A549 (cell line): ENCODE data around the gene WDFY2. TPM values are rescaled to one million over a fixed set of nuclear protein-coding genes. Genes with fewer than 3 reads are reported as not detected.

Experiments
- ATAC-seq, 2 experiments: fragments of 200-7000 bp in 1 of 2; fragments of >200 bp in 1 of 2; cut with Nextera tagmentation in 1 of 2; cut with Tn5 transposase in 1 of 2; 3 replicates each; pipeline versions ENCODE4 v1.8.0 to v1.9.1; 2018 to 2020; ENCODE audit warnings: mild to moderate bottlenecking in 1 of 2, moderate library complexity in 1 of 2
- CTCF ChIA-PET: fragments of 300-600 bp; sonication (Branson Sonifier 250); formaldehyde crosslinking; extraction: SDS; loops from one replicate; lab custom pipeline; 2021; ENCODE audit warnings: antibody characterized with exemption, inconsistent platforms; lab: Yijun Ruan, JAX
- POLR2A ChIA-PET: fragments of 350-600 bp; formaldehyde crosslinking; extraction: SDS; loops from one replicate; lab custom pipeline; 2021; ENCODE audit warnings: antibody characterized with exemption, inconsistent platforms; lab: Yijun Ruan, JAX
- DNase-seq, 2 experiments: peaks; one replicate each; pipeline versions ENCODE4 v3.0.0 to v3.0.0-alpha.2; 2011 to 2016; ENCODE audit warnings: low read depth in 1 of 2, low spot score in 1 of 2
- FAIRE-seq: peaks from 2 replicates; lab custom pipeline; 2011; peaks lifted over from hg19 to GRCh38; lab: Jason Lieb, UNC
- H3K27ac ChIP-seq, 2 experiments: fragments of >200 bp; sonication (Bioruptor Twin); formaldehyde crosslinking; 3 replicates each; pipeline ENCODE4 v1.5.1; 2016 to 2017
- H3K4me1 ChIP-seq: fragments of >200 bp; sonication (Bioruptor Twin); formaldehyde crosslinking; 3 replicates; pipeline ENCODE4 v1.6.1; 2016
- H3K4me2 ChIP-seq: fragments of >200 bp; sonication (Bioruptor Twin); formaldehyde crosslinking; 3 replicates; pipeline ENCODE4 v1.6.1; 2016
- H3K4me3 ChIP-seq: fragments of >200 bp; sonication (Bioruptor Twin); formaldehyde crosslinking; 3 replicates; pipeline ENCODE4 v1.5.1; 2016
- H3K9me3 ChIP-seq: fragments of >200 bp; sonication (Bioruptor Twin); formaldehyde crosslinking; 3 replicates; pipeline ENCODE4 v1.6.1; 2016
- CBX8 ChIP-seq: fragments of 200-600 bp; sonication (generic); IDR thresholded peaks from 2 replicates; pipeline ENCODE4 v1.6.1; 2016
- CHD4 ChIP-seq: fragments of 200-600 bp; sonication (generic); IDR thresholded peaks from 2 replicates; pipeline ENCODE4 v1.6.1; 2016; ENCODE audit warnings: antibody characterized with exemption, mild to moderate bottlenecking, borderline replicate concordance
- EHMT2 ChIP-seq: fragments of 200-600 bp; sonication (generic); IDR thresholded peaks from 2 replicates; pipeline ENCODE4 v1.6.1; 2016; ENCODE audit warnings: antibody characterized with exemption, low read depth, mild to moderate bottlenecking, moderate library complexity
- EP300 ChIP-seq, 2 experiments: fragments of >200 bp; sonication (Bioruptor Twin); formaldehyde crosslinking; IDR thresholded peaks; 2 replicates in 1 of 2; 3 replicates in 1 of 2; pipeline ENCODE4 v1.6.1; 2016 to 2017
- ESRRA ChIP-seq: fragments of 150-350 bp; IDR thresholded peaks from 2 replicates; pipeline ENCODE4 v1.6.1; 2014; ENCODE audit warnings: mild to moderate bottlenecking, low read length, borderline replicate concordance
- FOSB ChIP-seq: fragments of 250-450 bp; sonication (Bioruptor Pico); IDR thresholded peaks from 2 replicates; pipeline ENCODE4 v1.5.0; 2020; ENCODE audit warnings: mild to moderate bottlenecking, moderate library complexity
- FOSL2 ChIP-seq, 2 experiments: fragments of 450-650 bp in 1 of 2; fragments of >200 bp in 1 of 2; sonication (Bioruptor Twin) in 1 of 2; formaldehyde crosslinking; IDR thresholded peaks; 2 replicates each; pipeline versions ENCODE4 v1.5.0 to v1.6.1; 2016 to 2020; ENCODE audit warnings: mild to moderate bottlenecking in 1 of 2, moderate library complexity in 1 of 2
- GATA3 ChIP-seq: IDR thresholded peaks from 2 replicates; pipeline ENCODE4 v1.6.1; 2012; ENCODE audit warnings: borderline replicate concordance
- HDAC2 ChIP-seq: fragments of 200-600 bp; sonication (generic); IDR thresholded peaks from 2 replicates; pipeline ENCODE4 v1.6.1; 2016
- HEYL ChIP-seq: fragments of 250-450 bp; sonication (Bioruptor Pico); IDR thresholded peaks from 2 replicates; pipeline ENCODE4 v1.8.0; 2021; ENCODE audit warnings: mild to moderate bottlenecking, moderate library complexity
- HOXA7 ChIP-seq: fragments of 250-450 bp; sonication (Bioruptor Pico); IDR thresholded peaks from 2 replicates; pipeline ENCODE4 v1.5.0; 2020; ENCODE audit warnings: mild to moderate bottlenecking, moderate library complexity
- HOXB5 ChIP-seq: fragments of 250-450 bp; sonication (Bioruptor Pico); IDR thresholded peaks from 2 replicates; pipeline ENCODE4 v1.5.0; 2020; ENCODE audit warnings: mild to moderate bottlenecking, moderate library complexity
- JUN ChIP-seq, 2 experiments: fragments of >200 bp; sonication (Bioruptor Twin); formaldehyde crosslinking; IDR thresholded peaks; 2 replicates in 1 of 2; 3 replicates in 1 of 2; pipeline ENCODE4 v1.6.1; 2016 to 2017
- KDM5A ChIP-seq: fragments of 200-600 bp; sonication (generic); IDR thresholded peaks from 2 replicates; pipeline ENCODE4 v1.6.1; 2016; ENCODE audit warnings: antibody characterized with exemption, mild to moderate bottlenecking
- MAFK ChIP-seq: fragments of 450-650 bp; IDR thresholded peaks from 2 replicates; pipeline ENCODE4 v1.6.1; 2014; ENCODE audit not compliant: partially characterized antibody
- MAX ChIP-seq: IDR thresholded peaks from 2 replicates; pipeline ENCODE4 v1.6.1; 2012
- MAZ ChIP-seq: fragments of 150-350 bp; IDR thresholded peaks from 2 replicates; pipeline ENCODE4 v1.6.1; 2014; ENCODE audit warnings: antibody characterized with exemption, low read depth, low read length, borderline replicate concordance
- MYC ChIP-seq: IDR thresholded peaks from 2 replicates; pipeline ENCODE4 v1.6.1; 2012; ENCODE audit warnings: mild to moderate bottlenecking, inconsistent platforms, low read length, improper control_type of control experiment, borderline replicate concordance
- NFE2L2 ChIP-seq: fragments of 150-350 bp; conservative IDR thresholded peaks from 2 replicates; pipeline ENCODE4 v1.6.1; 2014; ENCODE audit warnings: low read length
- NR3C1 ChIP-seq: fragments of >200 bp; sonication (Bioruptor Twin); formaldehyde crosslinking; IDR thresholded peaks from 3 replicates; pipeline ENCODE4 v1.6.1; 2017
- POLR2AphosphoS2 ChIP-seq: conservative IDR thresholded peaks from 2 replicates; pipeline ENCODE4 v1.6.1; 2012; ENCODE audit warnings: low read length, improper control_type of control experiment, inconsistent platforms
- RARB ChIP-seq: fragments of 250-450 bp; sonication (Bioruptor Pico); IDR thresholded peaks from 2 replicates; pipeline ENCODE4 v1.8.0; 2021; ENCODE audit warnings: mild to moderate bottlenecking, moderate library complexity
- REST ChIP-seq: fragments of 200-600 bp; sonication (generic); IDR thresholded peaks from 2 replicates; pipeline ENCODE4 v1.6.1; 2016; ENCODE audit warnings: antibody characterized with exemption, mild to moderate bottlenecking, moderate library complexity
- RFX5 ChIP-seq: fragments of 450-650 bp; IDR thresholded peaks from 2 replicates; pipeline ENCODE4 v1.7.1; 2014; ENCODE audit warnings: antibody characterized with exemption, mild to moderate bottlenecking, moderate library complexity
- RNF2 ChIP-seq: fragments of 200-600 bp; sonication (generic); IDR thresholded peaks from 2 replicates; pipeline ENCODE4 v1.6.1; 2016; ENCODE audit warnings: low read depth, mild to moderate bottlenecking, antibody characterized with exemption, moderate library complexity, borderline replicate concordance
- SMC3 ChIP-seq: fragments of >200 bp; sonication (Bioruptor Twin); formaldehyde crosslinking; IDR thresholded peaks from 3 replicates; pipeline ENCODE4 v1.6.1; 2018; ENCODE audit warnings: inconsistent platforms
- TFCP2L1 ChIP-seq: fragments of 250-450 bp; sonication (Bioruptor Pico); IDR thresholded peaks from 2 replicates; pipeline ENCODE4 v1.5.0; 2021; ENCODE audit warnings: mild to moderate bottlenecking
- TP53 ChIP-seq: fragments of 250-450 bp; sonication (Bioruptor Pico); IDR thresholded peaks from 2 replicates; pipeline ENCODE4 v1.5.0; 2021; ENCODE audit warnings: mild to moderate bottlenecking, moderate library complexity
- ZC3H11A ChIP-seq: fragments of 450-650 bp; IDR thresholded peaks from 2 replicates; pipeline ENCODE4 v1.6.1; 2014; ENCODE audit warnings: antibody characterized with exemption, mild to moderate bottlenecking
- ZNF302 ChIP-seq: fragments of 250-450 bp; sonication (Bioruptor Pico); IDR thresholded peaks from 2 replicates; pipeline ENCODE4 v1.9.0; 2021; ENCODE audit warnings: inconsistent platforms, mild to moderate bottlenecking, moderate library complexity
- WGBS: methylation state at CpG from one replicate; pipeline ENCODE4 v1.1.6; 2017; ENCODE audit errors: missing lambda C conversion rate; 5-methylcytosine and 5-hydroxymethylcytosine counted together
- polyA plus RNA-seq, 4 experiments: library from polyadenylated mRNA; depleted of rRNA in 3 of 4; stranded (reverse); fragments of >200 nt; fragmentation: RNase III in 1 of 4; extraction: RNeasy Plus Mini Kit Qiagen cat#74134 plus additional on column Dnase treatment in 1 of 4; gene quantifications; 2 replicates in 3 of 4; 3 replicates in 1 of 4; pipeline ENCODE4 v1.2.3, GENCODE V29; 2011 to 2017
- TF ChIP-seq, protein P1 (sequence below): fragments of 250-450 bp; sonication (Bioruptor Pico); IDR thresholded peaks from 2 replicates; pipeline ENCODE4 v1.5.0; 2021; ENCODE audit warnings: mild to moderate bottlenecking, moderate library complexity, borderline replicate concordance
- TF ChIP-seq, protein P2 (sequence below): IDR thresholded peaks from 2 replicates; pipeline ENCODE4 v1.6.1; 2012; ENCODE audit warnings: low read depth, borderline replicate concordance

Gene WDFY2
- polyA plus RNA-seq, 2 of the 4 experiments (the other 2 are of a cell fraction): 5.2 to 8.5 TPM

DNA sequence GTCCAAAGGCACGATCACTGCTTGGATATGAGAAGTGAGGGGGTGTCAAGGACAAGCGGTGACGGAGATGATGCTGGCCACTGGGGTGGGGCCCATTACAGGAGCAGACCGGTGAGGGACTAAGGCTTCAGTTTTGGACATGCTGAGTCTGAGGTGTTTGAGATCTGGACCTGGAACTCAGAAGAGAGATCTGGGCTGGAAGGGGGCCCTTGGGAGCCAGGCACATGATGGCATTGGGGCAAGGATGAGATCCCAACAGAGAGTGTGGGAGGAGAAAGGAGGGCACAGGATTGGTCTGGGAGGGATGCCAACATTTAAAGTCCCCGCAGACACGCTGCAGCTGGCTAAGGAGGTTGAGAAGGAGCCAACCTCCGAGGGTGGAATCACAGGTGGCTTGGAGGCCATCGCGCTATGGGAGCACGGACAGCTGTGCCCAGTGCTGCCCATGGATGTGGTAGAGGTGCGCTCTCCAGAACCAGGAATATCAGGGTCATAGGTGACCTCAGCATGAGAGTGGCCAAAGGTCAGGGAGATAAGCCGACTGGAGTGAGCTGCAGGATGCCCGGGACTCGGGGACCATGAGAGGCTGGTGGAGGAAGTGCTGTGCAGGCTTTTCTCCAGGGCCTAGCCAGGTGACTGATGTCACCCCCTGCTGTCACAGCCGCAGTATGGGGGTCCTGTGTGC is 197.9 kb downstream of the WDFY2 start:
- CTCF ChIA-PET: interaction anchor here (0.9 to 6.6 kb wide), 8 partner anchors 10 to 657 kb away, joined by 3 to 33 read pairs (median 3); no protein-coding TSS in a partner anchor
- no peaks in the 10 kb centered on the region for H3K4me1 ChIP-seq
- FAIRE-seq (no peak), ATAC-seq (no peak; a peak in 1 of 6 replicates), DNase-seq (no peak)
- no peak overlapping the region for H3K4me2 ChIP-seq
- no peak overlapping the region for H3K27ac ChIP-seq
- 84% methylated on average over 15 of the region's 15 CpGs for WGBS
- H3K4me3 ChIP-seq: no peak overlapping the region
- POLR2A ChIA-PET: interaction anchor here (1.3 kb wide), 1 partner anchor 329 kb away, joined by 5 read pairs; the partner anchor contains the start of gene INTS6
- TF ChIP-seq MYC (no peak), FOSB (no peak), FOSL2 (IDR thresholded peaks at IDR 0.05) (no peak), FOSL2 (CRISPR knock-in tag; IDR thresholded peaks at IDR 0.05) (no peak), TP53 (CRISPR knock-in tag) (no peak), ZNF302 (CRISPR knock-in tag) (no peak), HDAC2 (no peak), EHMT2 (no peak), MAFK (no peak), GATA3 (no peak), ESRRA (no peak), NFE2L2 (no peak), REST (no peak), NR3C1 (no peak), ZC3H11A (no peak), MAX (no peak), CHD4 (no peak), RARB (CRISPR knock-in tag) (no peak), HOXA7 (CRISPR knock-in tag) (no peak), HOXB5 (CRISPR knock-in tag) (no peak)
- TF ChIP-seq, protein P1, sequence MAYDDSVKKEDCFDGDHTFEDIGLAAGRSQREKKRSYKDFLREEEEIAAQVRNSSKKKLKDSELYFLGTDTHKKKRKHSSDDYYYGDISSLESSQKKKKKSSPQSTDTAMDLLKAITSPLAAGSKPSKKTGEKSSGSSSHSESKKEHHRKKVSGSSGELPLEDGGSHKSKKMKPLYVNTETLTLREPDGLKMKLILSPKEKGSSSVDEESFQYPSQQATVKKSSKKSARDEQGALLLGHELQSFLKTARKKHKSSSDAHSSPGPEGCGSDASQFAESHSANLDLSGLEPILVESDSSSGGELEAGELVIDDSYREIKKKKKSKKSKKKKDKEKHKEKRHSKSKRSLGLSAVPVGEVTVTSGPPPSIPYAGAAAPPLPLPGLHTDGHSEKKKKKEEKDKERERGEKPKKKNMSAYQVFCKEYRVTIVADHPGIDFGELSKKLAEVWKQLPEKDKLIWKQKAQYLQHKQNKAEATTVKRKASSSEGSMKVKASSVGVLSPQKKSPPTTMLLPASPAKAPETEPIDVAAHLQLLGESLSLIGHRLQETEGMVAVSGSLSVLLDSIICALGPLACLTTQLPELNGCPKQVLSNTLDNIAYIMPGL (CRISPR knock-in tag): no peak
- no peaks in the 10 kb centered on the region for H3K9me3 ChIP-seq

DNA sequence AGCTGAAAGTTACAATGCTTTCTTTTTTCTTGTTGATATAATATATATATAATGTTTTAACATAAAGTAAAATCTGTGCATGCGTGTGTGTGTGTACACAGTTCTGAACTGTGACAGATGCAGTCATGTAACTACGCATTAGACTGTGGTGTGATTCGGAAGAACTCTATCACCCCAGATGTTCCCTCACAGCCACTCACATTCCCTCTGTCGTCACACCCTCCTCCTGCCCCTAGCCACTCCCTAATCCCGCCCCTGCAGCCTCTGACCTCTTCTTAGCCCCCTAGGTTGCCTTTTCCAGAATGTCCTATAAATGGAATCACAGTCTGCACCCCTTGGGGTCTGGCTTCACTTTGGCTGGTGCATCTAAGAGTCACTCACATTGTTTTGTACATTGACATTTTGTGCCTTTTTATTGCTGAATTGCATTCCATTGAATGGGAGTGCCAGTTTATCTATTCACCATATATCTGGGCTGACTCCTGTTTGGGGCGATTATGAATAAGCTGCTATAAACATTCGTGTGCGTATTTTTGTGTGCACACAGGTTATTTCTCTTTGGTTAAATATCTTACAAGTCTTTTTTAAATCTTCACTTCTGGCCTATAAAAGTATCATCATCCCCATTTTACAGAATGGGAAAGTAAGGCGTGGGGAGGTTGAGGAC is 199.3 kb downstream of the WDFY2 start:
- H3K4me1 ChIP-seq: no peaks in the 10 kb centered on the region
- no peak for FAIRE-seq
- TF ChIP-seq SMC3 (no peak), CBX8 (no peak), KDM5A (no peak), MAZ (no peak), POLR2AphosphoS2 (no peak), NR3C1 (no peak), TP53 (CRISPR knock-in tag) (no peak), MAX (no peak), JUN (IDR thresholded peaks at IDR 0.05) (no peak), HEYL (CRISPR knock-in tag) (no peak), RFX5 (no peak), TFCP2L1 (no peak), RNF2 (no peak), EP300 (IDR thresholded peaks at IDR 0.05) (no peak), HOXA7 (CRISPR knock-in tag) (no peak), RARB (CRISPR knock-in tag) (no peak)
- TF ChIP-seq, protein P2, sequence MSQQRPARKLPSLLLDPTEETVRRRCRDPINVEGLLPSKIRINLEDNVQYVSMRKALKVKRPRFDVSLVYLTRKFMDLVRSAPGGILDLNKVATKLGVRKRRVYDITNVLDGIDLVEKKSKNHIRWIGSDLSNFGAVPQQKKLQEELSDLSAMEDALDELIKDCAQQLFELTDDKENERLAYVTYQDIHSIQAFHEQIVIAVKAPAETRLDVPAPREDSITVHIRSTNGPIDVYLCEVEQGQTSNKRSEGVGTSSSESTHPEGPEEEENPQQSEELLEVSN: no peak

More for the DNA sequence above, 199.3 kb downstream of the WDFY2 start:
- Histone ChIP-seq H3K4me2 (no peak overlapping the region), H3K9me3 (no peaks in the 10 kb centered on the region), H3K4me3 (no peak overlapping the region), H3K27ac (no peak overlapping the region)
- ChIA-PET POLR2A (interaction anchor here (1.3 kb wide), 1 partner anchor 330 kb away, joined by 5 read pairs; the partner anchor contains the start of gene INTS6), CTCF (interaction anchor here (0.8 to 6.6 kb wide), 4 partner anchors 14 to 635 kb away, joined by 3 to 33 read pairs (median 3); no protein-coding TSS in a partner anchor)
- 83% methylated on average over 9 of the region's 9 CpGs for WGBS
- ATAC-seq (no peak), DNase-seq (no peak)
